Measurements from ENCODE around the gene KCNH1.

The KCNH1 gene

DNA sequence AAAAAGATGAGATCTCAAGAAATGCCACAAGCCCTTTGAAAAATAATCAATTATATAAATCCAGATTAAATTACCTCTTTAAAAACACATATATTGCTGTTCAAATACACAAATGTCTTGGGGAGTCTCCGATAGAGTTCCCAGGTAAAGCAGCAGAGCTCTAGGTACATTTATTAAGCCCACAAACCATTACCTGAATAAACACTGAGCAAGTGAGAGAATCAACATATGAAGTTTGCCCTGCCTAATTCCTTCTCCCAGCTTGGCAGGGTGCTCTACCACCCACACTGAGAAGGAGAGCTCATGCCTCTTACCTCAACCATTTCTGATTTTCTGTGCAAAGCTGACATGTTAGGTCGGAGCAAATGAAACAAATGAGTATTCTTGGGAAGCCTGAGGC is 402.4 kb downstream of the KCNH1 start:
- no peak for DNase-seq (ENCODE audit: insufficient read length, low spot score)
- no peak for FAIRE-seq

DNA sequence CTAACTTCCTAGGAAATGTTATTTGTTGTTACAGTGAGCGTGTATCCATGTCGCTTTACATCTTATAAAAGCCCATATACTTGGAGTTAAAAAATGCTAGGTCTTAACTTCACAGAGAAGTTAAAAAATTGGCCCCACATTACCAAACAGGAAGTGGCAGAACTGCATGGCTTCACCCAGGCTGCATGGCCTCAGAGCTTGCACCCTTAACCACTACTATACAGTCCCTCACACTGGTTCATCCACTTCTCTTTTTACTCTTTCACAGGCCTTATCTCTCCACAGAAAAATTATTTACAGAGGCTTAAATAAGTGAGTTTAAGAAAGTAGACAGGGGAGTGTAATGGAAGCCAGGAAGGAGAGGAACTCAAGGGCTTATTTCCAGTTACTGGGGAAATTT is 402.8 kb downstream of the KCNH1 start:
- no peak for FAIRE-seq
- DNase-seq (ENCODE audit: insufficient read length, low spot score), result no peak

DNA sequence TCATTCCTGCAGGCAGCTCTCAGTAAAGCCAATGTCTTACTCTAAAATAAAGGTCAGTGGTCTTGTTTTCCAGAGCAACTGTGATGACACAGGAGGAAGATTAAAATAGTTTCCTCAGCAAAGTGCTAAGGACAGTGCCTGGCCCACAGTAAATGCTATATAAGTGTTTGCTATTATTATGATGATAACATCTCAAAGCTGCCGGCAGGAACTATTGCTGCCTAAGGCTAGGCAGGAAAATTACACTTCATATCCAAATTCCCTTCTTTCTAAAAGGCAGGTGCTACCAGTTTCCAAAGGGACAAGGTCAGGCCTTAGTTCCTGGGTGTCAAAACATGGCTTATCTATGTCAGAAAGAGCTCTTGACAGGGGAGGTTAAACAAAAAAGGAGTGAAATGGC is 403.9 kb downstream of the KCNH1 start:
- FAIRE-seq, result no peak
- DNase-seq (ENCODE audit: insufficient read length, low spot score), result no peak

DNA sequence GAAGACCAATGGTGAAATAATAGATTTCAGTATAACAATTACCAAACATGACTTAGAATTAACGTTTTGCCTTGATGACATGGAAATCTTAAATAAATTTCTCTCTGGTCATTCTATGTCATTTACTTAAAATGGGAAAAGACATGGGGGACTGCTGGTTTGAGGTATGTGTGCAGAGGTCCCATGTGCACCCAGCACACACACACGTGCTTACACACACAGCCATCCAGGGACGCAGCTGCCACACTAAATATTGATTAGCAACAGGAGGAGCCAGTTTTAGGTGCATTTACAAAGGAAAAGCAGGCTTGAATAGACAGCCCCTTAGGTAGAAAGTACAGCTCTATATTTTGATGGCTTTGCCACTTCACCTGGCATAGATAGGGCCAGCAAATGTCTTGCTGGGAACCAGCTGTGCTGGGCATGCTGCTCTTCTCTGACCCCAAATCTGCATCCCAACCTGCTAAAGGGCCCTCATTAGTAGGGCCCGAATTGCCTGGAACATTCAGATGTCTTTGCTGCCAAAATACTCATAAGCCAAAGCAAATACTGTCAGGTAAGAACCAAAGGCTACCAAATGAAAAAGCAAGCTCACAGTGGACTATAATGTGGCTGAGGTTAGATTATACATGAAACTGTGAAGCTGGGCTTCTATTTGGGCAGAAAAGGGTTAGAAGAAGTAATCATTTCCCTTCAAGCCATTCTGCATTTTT is 405.4 kb downstream of the KCNH1 start:
- no peak for FAIRE-seq
- DNase-seq (ENCODE audit: insufficient read length, low spot score), result no peak

DNA sequence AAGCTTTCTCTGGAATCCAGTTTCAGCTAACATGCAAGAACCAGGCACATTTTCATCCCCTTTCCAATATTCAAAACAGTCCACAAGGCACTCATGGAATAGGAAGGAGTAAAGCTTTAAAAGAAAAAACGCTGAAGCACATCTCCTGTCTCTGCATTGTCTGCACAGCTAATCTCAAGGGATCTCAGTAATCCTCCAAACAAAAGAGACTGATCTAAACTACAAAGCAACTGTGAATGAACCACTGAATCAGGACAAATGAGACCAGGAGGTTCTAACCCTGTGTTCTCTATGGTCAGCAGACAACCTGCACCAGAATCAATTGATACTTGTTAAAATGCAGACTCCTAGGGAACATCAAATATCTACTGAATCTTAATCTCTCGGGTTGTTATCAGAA is 406.2 kb downstream of the KCNH1 start:
- no peak for FAIRE-seq
- no peak for DNase-seq (ENCODE audit: insufficient read length, low spot score)

DNA sequence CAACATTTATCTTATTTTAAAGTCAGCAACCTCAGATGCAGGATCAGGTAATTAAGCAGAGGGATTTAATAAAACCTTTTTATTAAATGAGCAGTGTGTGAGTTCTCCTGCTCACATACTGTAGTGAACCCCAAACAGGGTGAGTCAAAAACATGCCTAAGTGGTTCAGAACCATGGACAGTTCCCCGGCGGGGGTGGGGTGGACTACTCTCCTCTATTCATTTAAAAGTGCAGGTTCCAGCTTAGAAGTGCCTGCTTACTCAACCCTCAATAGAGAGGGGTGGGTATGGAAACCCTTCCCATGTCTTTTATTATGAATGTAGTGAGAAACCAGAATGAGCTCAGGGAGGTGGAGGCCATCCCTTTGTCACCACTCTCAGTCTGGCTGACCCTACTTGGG is 407.3 kb downstream of the KCNH1 start:
- DNase-seq (ENCODE audit: insufficient read length, low spot score), result no peak
- no peak for FAIRE-seq

DNA sequence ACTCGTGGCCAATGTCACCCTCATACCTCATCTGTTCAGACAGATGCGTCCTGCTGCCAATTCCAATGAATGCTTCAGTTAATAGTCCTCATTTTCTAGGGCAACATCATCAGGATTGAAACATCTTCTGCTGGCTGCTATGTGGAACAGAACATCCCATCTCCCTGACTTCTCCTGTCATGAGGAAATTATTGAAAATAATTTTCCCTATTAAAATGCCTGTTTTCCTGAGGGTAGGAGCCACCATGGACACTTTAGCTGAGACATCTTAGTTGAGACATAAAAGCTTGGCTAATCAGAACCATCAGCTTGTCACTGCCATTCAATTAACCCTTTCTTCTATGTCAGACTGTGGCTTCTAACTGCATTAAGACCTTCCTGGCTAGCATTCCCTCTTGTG is 409.2 kb downstream of the KCNH1 start:
- FAIRE-seq, result no peak
- DNase-seq (ENCODE audit: insufficient read length, low spot score), result no peak

DNA sequence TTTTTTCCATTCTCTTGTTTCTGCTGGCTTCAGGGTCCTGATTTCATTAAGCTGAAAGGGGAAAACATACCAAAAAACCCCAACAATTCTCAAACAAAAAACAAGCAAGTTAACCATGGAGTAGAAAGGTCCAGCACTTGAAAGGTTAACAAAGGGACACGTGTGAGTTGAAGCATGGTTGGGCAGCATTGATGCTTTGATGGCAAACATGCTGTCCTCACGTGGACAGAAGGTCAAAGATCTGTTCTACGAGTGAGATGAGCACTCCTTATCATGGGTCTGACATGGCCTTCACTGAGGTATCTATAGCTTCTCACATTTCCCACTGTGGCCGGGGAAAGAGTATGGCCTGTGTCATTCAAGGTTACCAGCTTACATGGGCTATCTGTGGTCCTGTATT is 410.3 kb downstream of the KCNH1 start:
- no peak for DNase-seq (ENCODE audit: insufficient read length, low spot score)
- FAIRE-seq, result no peak

DNA sequence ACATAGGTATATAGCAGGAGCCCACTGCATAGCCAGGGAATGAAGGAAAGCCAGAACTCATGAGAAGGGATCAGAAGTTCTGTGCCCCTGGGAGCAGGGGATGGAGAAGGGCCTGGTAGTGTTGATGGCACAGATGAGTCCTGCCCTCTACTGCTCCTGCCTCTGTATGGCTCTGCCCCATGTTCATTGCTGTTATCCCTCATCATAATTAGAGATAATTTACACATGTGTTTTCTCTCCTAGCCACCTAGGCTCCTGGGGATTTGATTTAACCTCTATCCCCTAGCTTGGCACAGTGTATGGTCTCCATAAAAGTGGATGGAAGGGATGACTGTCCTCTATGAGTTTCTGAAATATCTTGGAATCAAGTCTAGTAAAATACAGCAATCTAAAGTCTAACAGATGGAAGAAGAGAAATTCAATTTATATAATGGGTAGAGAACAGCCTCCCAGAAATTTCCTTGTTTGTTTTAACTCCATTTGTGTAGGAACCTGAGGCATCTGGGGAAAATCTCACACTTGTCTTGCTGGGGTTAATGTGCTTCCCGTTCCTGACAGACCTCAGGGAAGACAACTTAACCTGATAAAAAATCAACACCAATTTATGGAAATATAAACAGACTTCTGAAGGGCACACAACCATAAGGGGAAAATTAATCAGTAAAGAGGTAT is 411.4 kb downstream of the KCNH1 start:
- DNase-seq (ENCODE audit: insufficient read length, low spot score), result no peak
- no peak for FAIRE-seq

DNA sequence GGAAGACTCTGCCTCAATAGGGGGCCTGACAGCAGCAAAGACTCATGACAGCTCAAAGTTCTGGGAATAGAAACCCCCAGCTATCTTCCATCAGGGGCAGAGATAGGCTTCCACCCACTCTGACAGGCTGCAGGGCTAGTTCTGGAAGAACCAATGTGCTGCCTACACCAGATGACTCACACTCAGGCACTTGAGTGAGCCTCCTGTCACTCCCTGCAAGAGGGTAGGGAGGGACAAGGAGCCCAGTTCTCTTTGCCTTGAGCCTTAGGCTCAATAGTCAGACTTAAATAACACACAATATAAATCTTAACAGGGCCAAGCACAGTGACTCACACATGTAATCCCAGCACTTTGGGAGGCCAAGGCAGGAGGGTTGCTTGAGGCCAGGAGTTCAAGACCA is 418.9 kb downstream of the KCNH1 start:
- FAIRE-seq (no peak), DNase-seq (ENCODE audit: insufficient read length, low spot score) (no peak)

DNA sequence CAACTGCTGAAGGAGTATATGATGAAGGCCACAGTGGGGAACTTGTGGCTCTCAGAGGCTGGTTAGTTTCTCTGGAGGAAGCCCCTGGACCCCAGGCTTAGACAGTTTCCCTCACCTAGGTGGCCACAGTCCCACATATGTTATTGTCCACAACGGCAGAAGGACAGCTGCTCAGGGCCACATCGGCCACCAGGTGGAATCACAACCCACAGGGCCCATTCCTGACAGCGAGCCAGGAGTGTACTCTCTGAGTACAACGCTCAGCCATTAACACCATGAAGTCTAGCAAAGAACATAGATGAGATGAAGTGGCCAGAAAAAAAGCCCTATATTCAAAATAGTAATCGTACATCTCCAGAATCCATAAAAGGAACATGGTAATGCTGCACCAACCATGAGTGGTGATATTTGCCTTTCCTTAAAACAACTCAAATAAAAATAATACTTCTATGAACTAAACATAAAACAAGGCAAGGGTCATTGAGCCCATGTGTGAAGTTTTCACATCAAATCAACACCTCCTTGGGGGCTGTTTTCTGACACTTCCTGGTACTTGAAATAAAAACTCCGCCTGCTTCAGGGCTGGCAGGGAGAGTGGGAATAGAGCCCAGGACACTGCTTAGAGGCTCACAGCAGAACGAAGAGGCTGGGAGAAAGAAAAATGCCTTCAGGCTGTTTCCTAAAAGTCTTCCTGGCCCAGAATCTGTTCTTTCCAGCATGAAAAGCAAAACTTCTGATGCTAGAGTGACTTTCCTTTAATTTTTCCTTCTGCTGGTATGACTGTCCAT is 421.9 kb downstream of the KCNH1 start:
- no peak for DNase-seq (ENCODE audit: insufficient read length, low spot score)
- no peak for FAIRE-seq

DNA sequence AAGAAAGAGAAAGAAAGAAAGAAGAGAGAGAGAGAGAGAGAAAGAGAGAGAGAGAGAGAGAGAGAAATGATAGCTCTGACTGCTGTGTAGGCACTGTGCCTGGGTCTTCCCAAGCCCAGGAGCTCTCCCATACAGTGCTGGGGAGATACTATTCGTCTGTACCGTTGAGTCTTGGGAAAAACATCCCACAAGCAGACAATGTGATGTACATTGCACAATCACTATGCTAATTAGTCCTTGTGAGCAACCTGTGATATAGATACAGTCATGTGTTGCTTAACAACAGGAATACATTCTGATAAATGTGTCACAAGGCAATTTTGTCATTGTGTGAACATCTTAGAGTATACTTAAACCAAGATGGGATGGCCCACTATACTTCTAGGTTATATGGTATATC is 424.2 kb downstream of the KCNH1 start:
- no peak for FAIRE-seq
- no peak for DNase-seq (ENCODE audit: insufficient read length, low spot score)

DNA sequence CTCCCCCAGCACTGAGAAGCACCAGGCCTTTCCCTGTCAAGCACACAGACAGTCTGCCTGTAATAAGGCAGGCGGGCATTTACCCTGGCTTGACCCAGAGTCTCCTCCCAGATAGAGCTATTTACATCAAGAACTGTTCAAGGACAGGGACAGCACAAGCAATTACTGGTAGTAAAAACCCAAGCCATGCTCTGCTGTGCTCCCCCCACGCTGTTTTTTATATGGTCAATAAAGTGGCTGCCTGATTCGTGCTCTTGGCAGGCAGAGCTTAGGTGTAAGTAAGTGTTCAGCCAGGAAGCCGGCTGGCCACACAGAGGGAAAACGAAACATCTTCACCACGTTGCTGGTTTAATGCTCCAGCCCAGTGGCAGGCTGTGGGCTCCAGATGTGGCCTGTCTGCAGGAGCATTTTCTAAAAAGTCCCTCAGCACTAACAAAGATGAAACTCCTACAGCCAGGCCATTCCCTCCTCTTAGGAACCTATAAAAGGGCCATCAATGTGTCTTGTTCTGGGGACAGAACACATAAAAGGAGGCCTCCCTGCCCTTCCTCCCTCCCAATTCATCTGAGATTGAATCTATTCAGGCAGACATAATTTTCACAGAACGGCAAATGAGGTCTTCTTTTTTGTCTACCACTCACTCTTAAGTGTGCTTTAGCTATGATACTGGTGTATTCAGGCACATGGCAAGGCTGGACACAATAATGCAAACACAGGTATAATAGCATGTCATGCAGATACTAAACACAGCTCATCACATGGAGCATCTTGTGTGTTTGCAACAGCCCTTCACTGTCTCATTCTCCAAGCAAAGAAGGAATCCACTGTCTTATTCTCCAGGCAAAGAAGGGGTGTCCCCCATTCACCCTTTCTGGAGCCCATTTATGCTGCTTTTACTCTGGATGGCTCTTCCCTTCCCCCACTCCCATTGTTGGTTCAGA is 426.4 kb downstream of the KCNH1 start:
- FAIRE-seq (no peak), DNase-seq (ENCODE audit: insufficient read length, low spot score) (no peak)

DNA sequence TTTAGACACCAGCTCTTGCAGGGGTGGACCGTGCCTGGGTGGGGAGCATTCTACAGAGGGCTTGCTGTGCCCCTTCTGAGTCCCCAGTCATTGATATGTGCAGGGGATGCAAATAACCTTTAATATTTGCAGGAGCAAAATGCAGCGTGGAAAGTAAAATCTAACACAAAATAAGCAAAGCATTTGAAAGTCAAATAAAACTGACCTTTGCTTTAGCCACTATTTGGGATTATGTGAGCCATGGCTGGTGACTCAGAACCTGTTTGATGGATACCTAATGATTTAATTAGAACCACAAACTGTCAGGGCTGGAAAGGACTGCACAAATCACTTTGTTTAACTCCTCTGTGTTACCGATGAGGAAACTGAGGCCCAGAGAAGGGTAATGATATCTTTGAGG is 427.7 kb downstream of the KCNH1 start:
- FAIRE-seq (no peak), DNase-seq (ENCODE audit: insufficient read length, low spot score) (no peak)

DNA sequence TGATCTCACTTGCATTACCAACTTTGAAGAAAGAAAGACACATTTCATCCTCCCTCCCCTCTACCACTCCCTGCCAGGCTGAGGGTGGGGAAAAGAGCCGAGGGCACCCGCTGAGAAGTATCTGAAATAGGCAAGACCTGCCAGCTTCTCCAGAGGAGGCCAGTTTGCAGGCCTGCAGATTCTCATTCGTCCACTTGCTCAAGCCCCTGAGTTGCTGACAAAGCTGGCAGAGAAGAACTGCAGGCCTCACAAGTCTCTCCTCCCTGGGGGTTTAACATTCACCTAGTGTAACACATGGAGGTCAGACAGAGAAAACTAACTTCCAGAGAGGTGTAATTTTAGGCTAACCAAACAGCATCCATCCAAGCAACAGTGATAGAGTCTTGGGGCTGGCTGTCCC is 428.9 kb downstream of the KCNH1 start:
- FAIRE-seq (no peak), DNase-seq (ENCODE audit: insufficient read length, low spot score) (no peak)

DNA sequence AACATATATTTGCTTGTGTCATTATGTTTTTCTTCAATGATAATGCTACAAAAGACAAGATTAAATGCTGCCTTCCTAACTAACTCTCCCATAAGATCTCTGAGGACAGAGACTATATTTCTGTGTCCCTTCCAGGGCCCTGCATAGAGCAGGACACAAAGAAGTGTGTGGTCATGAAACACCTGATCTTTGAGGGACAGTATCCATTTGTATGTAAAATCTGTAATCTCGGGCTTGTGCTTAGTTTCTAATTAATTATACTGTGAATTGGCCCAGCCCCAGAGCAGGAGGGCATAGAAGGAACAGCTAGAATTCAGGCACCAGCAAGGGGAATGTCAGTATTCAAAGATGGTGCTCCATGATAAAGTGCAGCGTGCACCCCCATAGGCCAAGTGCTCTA is 430.4 kb downstream of the KCNH1 start:
- no peak for FAIRE-seq

DNA sequence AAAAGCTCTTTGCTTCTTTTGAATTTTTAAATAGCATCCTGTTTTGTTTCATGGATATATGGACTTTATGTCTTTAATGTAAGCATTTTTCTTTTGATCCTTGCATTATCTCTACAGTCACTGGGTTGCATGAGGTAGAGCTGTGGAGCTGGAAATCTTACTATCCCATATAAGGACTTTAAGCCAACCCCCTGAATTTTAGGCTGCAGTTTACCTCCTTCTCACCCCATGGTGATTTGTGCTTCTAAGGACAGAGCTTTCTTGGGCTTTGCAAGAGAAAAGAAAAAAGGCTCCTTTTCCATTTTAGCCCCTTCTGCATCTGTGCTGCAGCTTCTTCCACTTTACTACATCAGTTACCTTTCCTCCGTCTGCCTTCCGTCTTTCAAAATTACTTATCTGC is 431.4 kb downstream of the KCNH1 start:
- no peak for FAIRE-seq
- no peak for DNase-seq (ENCODE audit: insufficient read length, low spot score)

More for the DNA sequence above, 430.4 kb downstream of the KCNH1 start:
- no peak for DNase-seq (ENCODE audit: insufficient read length, low spot score)

DNA sequence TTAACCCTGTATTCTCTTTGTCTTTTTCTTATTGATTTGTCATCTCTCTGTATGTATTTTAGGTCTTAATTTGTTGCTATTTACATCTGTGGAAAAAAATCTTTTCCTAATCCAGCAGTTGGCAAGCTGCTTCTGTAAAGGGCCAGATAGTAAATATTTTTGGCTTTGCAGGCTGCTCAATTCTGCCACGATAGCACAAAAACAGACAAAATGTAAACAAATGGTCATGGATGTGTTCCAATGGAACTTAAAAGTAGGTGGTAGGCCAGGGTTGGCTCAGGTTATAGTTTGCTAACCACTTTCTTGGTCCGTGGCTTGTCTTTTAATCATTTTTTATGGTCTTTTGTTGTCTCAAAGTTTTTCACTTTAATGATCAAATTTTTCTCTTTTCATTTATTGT is 433.4 kb downstream of the KCNH1 start:
- FAIRE-seq, result no peak
- no peak for DNase-seq (ENCODE audit: insufficient read length, low spot score)

DNA sequence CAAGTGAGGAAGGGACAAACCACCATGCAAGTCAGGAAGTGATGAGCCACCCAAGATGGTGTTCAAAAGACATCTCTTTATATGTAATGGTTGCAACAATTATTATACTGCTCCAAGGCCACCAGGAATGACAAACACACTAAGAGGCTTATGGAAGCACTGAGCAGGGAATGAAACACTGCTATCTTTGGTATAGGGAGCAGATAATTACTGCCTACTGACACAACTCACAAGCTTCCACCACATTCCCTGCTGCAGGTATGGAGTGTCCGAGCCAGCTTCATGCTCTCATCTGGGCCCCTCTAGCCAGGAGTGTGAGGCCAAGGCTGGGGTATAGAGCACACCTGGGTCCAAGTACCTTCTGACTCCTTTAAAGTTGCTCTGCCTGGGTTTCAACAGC is 433.9 kb downstream of the KCNH1 start:
- DNase-seq (ENCODE audit: insufficient read length, low spot score), result no peak
- FAIRE-seq, result no peak

DNA sequence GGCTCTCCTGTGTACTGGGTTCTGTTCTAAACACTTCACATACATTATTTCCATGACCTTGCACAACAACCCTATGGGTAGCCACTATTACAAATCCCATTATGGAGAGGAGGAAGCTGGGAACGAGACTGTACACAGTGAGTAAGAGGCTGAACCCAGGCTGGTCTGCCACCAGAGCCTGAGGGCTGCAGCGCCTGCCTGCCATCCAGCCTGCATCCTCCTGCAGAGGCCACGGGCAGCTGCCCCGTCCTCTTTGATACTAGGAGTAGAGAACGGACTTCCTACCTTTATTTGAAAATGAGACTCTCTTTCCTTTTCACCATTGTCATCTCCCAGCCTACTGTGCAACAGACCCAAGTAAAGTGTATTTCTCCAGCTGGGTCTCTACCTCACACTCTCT is 435.3 kb downstream of the KCNH1 start:
- FAIRE-seq, result no peak
- no peak for DNase-seq (ENCODE audit: insufficient read length, low spot score)

DNA sequence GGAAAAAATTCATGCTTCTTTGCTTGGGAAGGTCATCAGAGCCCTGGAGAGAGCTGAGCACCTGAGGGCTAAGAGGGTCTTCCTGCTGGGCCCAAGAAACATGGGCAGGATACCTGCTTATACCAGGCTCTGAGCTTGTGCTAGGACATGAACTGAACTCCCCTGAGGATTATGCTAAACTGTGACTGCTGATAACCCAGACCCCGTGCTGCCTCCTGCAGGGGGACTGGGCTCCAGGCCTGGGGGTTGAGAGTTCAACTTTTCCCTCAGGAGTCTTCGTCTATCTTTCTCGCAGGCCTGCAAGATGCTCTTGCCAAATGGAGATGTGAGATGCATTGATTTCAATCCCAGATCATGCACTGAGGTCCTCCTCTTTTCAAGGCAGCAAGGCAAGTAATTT is 436.8 kb downstream of the KCNH1 start:
- DNase-seq (ENCODE audit: insufficient read length, low spot score), result no peak
- peak; percentile 21 for FAIRE-seq

All from GM19239 (cell line).